Right cardiac atrium (tissue), 5 donors: ENCODE data around the gene MYH8. TPM values are rescaled to one million over a fixed set of nuclear protein-coding genes. Genes with fewer than 3 reads are reported as not detected.

Experiments used
- ATAC-seq, 2 donors: fragments of 200-7000 bp; cut with Tn5 transposase; one replicate each; pipeline versions ENCODE4 v1.8.0 to v1.9.1; 2020; ENCODE audit warnings: moderate library complexity in 2 of 2, mild to moderate bottlenecking in 1 of 2
- DNase-seq, 3 donors: peaks; one replicate each; pipeline ENCODE4 v3.0.0-alpha.2; 2020
- H3K27ac ChIP-seq: one replicate; pipeline ENCODE4 v1.5.1; 2013; ENCODE audit warnings: mild to moderate bottlenecking, low read length, control low read depth, moderate library complexity
- H3K27me3 ChIP-seq: one replicate; pipeline ENCODE4 v1.6.1; 2013; ENCODE audit not compliant: control insufficient read depth, insufficient read depth
- H3K4me1 ChIP-seq: one replicate; pipeline ENCODE4 v1.6.1; 2013; ENCODE audit warnings: low read length; ENCODE audit not compliant: control insufficient read depth, insufficient read depth
- H3K4me3 ChIP-seq: one replicate; pipeline ENCODE4 v1.5.1; 2013; ENCODE audit warnings: low read length, control low read depth
- H3K9me3 ChIP-seq: one replicate; pipeline ENCODE4 v1.6.1; 2013; ENCODE audit warnings: low read length; ENCODE audit not compliant: control insufficient read depth
- WGBS: extraction: QIAGEN DNeasy Blood & Tissue Kit; methylation state at CpG from one replicate; pipeline ENCODE4 v1.1.7; 2013; 5-methylcytosine and 5-hydroxymethylcytosine counted together
- intact Hi-C, 4 donors: fragments of 100-400 bp; cut with DNase I; formaldehyde crosslinking; loops; one replicate each; pipeline versions ENCODE4 v1.11.0 to v1.14.0; 2022 to 2023
- polyA plus RNA-seq: library from polyadenylated mRNA; stranded (reverse); fragments of 200-250 nt; gene quantifications from one replicate; pipeline ENCODE4 v1.2.3, GENCODE V29; 2013
- total RNA-seq, 4 donors: library from RNA; stranded (reverse); fragmentation: NEBNext Ultra II Directional; extraction: Animal tissue kit (Norgen Biotek cat#: 25700); gene quantifications; one replicate each; pipeline ENCODE4 v1.2.1, GENCODE V29; 2021
- donor health status: healthy with polysubstance abuse.
- donor health status: DM: no; HTN: yes; CAD: no.
- donor health status: DM: no; HTN: no; CAD: no.
- donor health status: DM: no; HTN: yes; CAD: no; lungs with severe emphysema.
- donor health status: DM: yes; HTN: yes; CAD: no.

Gene MYH8
- total and polyA plus RNA-seq, 5 donors: not detected

- Histone ChIP-seq H3K4me1 (no peaks in the 10 kb centered on the region), H3K9me3 (no peaks in the 10 kb centered on the region), H3K27ac (no peak overlapping the region), H3K4me3 (no peak overlapping the region), H3K27me3 (no peaks in the 10 kb centered on the region)
- 78% methylated on average over 3 of the region's 3 CpGs for WGBS
- intact Hi-C loops: no loop called here
- DNase-seq (no peak), ATAC-seq (no peak)
These were observed 40.9 kb downstream of the MYH8 start for GRCh38 chr17:10380631-10381408.

GRCh38 chr17:10372906-10373305 is 48.8 kb downstream of the MYH8 start, which contains the start of gene MYH13:
Gene MYH13 (minus strand): TSS chr17:10373006. CDS start chr17:10364530, 8,476 bp downstream.
- WGBS: 77% methylated on average over 5 of the region's 5 CpGs
- no peak within 1 kb of the TSS for H3K27ac ChIP-seq
- no peak within 1 kb of the TSS for H3K4me3 ChIP-seq
- no peak for ATAC-seq
- H3K27me3 ChIP-seq: no peaks in the 10 kb centered on the region
- no peak for DNase-seq
- H3K4me1 ChIP-seq: no peaks in the 10 kb centered on the region
- no peaks in the 10 kb centered on the region for H3K9me3 ChIP-seq
- intact Hi-C loops: no loop called here

DNA sequence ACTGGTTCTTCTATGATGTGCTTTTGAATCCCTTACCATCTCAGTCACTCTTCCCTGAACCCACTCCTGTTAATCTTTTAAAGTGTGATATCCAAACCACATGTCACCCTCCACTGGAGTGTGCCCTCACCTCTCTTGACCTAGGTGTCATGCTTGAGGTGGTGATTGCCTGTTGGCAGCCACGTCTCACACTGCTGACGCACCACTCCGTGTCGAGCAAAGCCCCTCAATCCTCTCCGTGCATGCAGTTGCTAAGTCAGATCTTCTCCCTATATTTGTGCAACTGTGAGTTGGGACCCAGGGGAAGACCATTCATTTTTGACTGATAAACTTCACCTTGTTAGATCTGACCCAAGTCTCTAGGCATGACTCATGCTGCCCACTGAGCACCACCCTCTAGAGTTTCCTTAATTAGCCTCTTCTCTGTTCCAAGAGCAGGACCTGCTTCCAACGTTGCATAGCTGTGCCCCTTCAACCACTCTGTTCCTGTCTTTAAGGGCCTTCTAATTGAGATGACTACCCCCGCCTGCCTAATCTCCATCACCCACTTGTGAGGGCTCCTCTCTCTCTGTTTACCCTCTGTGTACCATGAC is 51.6 kb downstream of the MYH8 start:
- no peak for ATAC-seq
- WGBS: 50% methylated on average over 7 of the region's 7 CpGs

GRCh38 chr17:10369239-10369638 is 52.5 kb downstream of the MYH8 start:
- Histone ChIP-seq H3K4me1 (no peaks in the 10 kb centered on the region), H3K4me3 (no peak overlapping the region), H3K27ac (no peak overlapping the region), H3K27me3 (no peaks in the 10 kb centered on the region), H3K9me3 (no peaks in the 10 kb centered on the region)
- intact Hi-C loops: no loop called here
- WGBS: 73% methylated on average over 1 of the region's 1 CpG
- no peak for ATAC-seq
- no peak for DNase-seq

More for the DNA sequence above, 51.6 kb downstream of the MYH8 start:
- intact Hi-C loops: no loop called here
- no peaks in the 10 kb centered on the region for H3K9me3 ChIP-seq
- no peak overlapping the region for H3K4me3 ChIP-seq
- no peaks in the 10 kb centered on the region for H3K4me1 ChIP-seq
- DNase-seq: no peak
- no peak overlapping the region for H3K27ac ChIP-seq
- no peaks in the 10 kb centered on the region for H3K27me3 ChIP-seq

- intact Hi-C loops: no loop called here
These were observed 53.2 kb downstream of the MYH8 start for GRCh38 chr17:10368561-10368960.

DNA sequence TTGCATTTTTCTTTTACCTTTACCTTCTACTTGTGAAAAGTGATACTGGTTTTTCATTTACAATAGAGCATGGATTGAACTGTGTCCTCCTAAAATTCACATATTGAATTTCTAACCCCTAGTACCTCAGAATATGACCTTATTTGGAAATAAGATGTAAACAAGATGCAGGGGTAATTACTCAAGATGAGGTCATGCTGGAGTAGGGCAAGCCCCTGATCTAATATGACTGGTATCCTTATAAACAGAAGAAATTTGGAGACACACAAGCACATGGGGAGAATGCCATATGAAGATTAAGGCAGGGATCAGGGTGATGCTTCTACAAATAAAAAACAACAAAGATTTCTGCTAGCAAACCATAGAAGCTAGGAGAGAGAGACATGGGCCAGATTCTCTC is 61.2 kb downstream of the MYH8 start:
- Histone ChIP-seq H3K27me3 (no peaks in the 10 kb centered on the region), H3K4me3 (no peak overlapping the region), H3K4me1 (no peaks in the 10 kb centered on the region), H3K27ac (no peak overlapping the region), H3K9me3 (no peaks in the 10 kb centered on the region)
- ATAC-seq (no peak), DNase-seq (no peak)
- intact Hi-C loops: no loop called here

More at GRCh38 chr17:10368561-10368960, 53.2 kb downstream of the MYH8 start:
- no peaks in the 10 kb centered on the region for H3K4me1 ChIP-seq
- DNase-seq (no peak), ATAC-seq (no peak)
- H3K27me3 ChIP-seq: no peaks in the 10 kb centered on the region
- H3K4me3 ChIP-seq: no peak overlapping the region
- 91% methylated on average over 3 of the region's 3 CpGs for WGBS
- no peaks in the 10 kb centered on the region for H3K9me3 ChIP-seq
- no peak overlapping the region for H3K27ac ChIP-seq

DNA sequence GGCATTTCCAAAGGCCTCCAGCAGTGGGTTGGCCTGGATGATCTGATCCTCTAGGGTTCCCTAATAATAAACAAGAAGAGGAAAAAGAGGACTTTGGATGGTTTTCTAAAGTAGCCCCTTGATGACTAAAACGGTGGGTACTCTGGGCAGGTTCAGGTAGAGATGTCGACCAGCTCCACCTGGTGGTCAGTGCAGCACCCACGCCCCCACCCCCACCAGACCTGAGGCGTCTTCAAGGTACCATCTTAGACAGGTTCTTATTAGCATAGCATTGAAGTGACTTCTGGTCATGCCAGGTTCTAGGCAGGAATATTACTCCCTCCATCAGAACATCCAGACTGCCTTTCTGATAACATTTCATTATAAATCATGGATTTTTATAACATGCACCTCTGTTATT is 64.0 kb downstream of the MYH8 start:
- no peak for ATAC-seq
- no peak overlapping the region for H3K27ac ChIP-seq
- H3K27me3 ChIP-seq: no peaks in the 10 kb centered on the region
- H3K4me3 ChIP-seq: no peak overlapping the region
- 21% methylated on average over 4 of the region's 4 CpGs for WGBS
- peak in 1 of 3 donors; percentile 47 for DNase-seq
- intact Hi-C loops: no loop called here
- no peaks in the 10 kb centered on the region for H3K9me3 ChIP-seq
- H3K4me1 ChIP-seq: no peaks in the 10 kb centered on the region

- H3K27me3 ChIP-seq: no peaks in the 10 kb centered on the region
- H3K4me3 ChIP-seq: no peak overlapping the region
- ATAC-seq (no peak), DNase-seq (no peak)
- 74% methylated on average over 9 of the region's 9 CpGs for WGBS
- no peak overlapping the region for H3K27ac ChIP-seq
- no peaks in the 10 kb centered on the region for H3K4me1 ChIP-seq
- no peaks in the 10 kb centered on the region for H3K9me3 ChIP-seq
- intact Hi-C loops: no loop called here
These were observed 67.1 kb downstream of the MYH8 start for GRCh38 chr17:10354651-10355050.

DNA sequence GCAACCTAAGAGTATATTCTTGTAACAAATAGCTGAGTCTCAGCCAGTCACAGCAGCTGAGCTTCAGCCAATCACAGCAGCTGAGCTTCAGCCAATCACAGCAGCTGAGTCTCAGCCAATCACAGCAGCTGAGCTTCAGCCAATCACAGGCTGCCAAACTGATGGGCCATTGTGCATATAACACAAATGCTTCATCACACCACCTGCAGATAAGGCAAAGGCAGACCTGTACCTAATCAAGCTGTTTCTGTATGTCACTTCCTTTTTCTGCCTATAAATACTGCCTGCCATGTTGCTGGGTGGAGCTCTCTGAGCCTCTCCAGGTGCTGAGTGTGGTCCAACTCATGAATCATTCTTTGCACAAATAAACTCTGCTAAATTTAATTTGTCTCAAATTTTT is 68.9 kb downstream of the MYH8 start:
- no peak overlapping the region for H3K4me3 ChIP-seq
- no peak for ATAC-seq
- intact Hi-C loops: no loop called here
- no peak for DNase-seq
- H3K4me1 ChIP-seq: no peaks in the 10 kb centered on the region
- H3K9me3 ChIP-seq: no peaks in the 10 kb centered on the region
- no peak overlapping the region for H3K27ac ChIP-seq
- H3K27me3 ChIP-seq: no peaks in the 10 kb centered on the region

- Histone ChIP-seq H3K27ac (no peak overlapping the region), H3K9me3 (no peaks in the 10 kb centered on the region), H3K27me3 (no peaks in the 10 kb centered on the region), H3K4me1 (no peaks in the 10 kb centered on the region), H3K4me3 (no peak overlapping the region)
- DNase-seq (no peak), ATAC-seq (no peak)
- intact Hi-C loops: no loop called here
- 90% methylated on average over 1 of the region's 1 CpG for WGBS
These were observed 72.3 kb downstream of the MYH8 start for GRCh38 chr17:10349403-10349802.

- H3K9me3 ChIP-seq: no peaks in the 10 kb centered on the region
- DNase-seq (no peak), ATAC-seq (no peak)
- WGBS: 78% methylated on average over 3 of the region's 3 CpGs
- H3K4me1 ChIP-seq: no peaks in the 10 kb centered on the region
- H3K4me3 ChIP-seq: no peak overlapping the region
- intact Hi-C loops: no loop called here
- no peaks in the 10 kb centered on the region for H3K27me3 ChIP-seq
- no peak overlapping the region for H3K27ac ChIP-seq
These were observed 76.9 kb downstream of the MYH8 start for GRCh38 chr17:10344816-10345215.
